Endothelial cell of umbilical vein (primary cell): ENCODE results near the gene PRG2. TPM values are rescaled to one million over a fixed set of nuclear protein-coding genes. Genes with fewer than 3 reads are reported as not detected.

Experiments
- BruUV-seq: library from RNA; stranded (reverse); fragments of 400-500 nt; replicated peaks from 2 replicates; lab custom pipeline; 2021; lab: Mats Ljungman, UMichigan
- CTCF ChIA-PET: fragments of 300-600, 350-600 bp; sonication (Branson Sonifier 250); formaldehyde crosslinking; loops from one replicate; lab custom pipeline; 2021; ENCODE audit warnings: antibody characterized with exemption, inconsistent platforms; lab: Charles Lee
- POLR2A ChIA-PET: fragments of 300-600, 350-600 bp; sonication (Branson Sonifier 250); formaldehyde crosslinking; loops from one replicate; lab custom pipeline; 2021; ENCODE audit warnings: antibody characterized with exemption, inconsistent platforms; lab: Charles Lee
- DNase-seq: peaks from one replicate; pipeline ENCODE4 v3.0.0-alpha.2; 2011; ENCODE audit warnings: low read depth, low spot score
- FAIRE-seq: peaks from 2 replicates; lab custom pipeline; 2011; peaks lifted over from hg19 to GRCh38; lab: Jason Lieb, UNC
- H2AFZ ChIP-seq: 2 replicates; pipeline ENCODE4 v1.6.0; 2012; ENCODE audit warnings: low read depth, low read length, control low read depth, inconsistent platforms
- H3K27ac ChIP-seq: 2 replicates; pipeline ENCODE4 v1.5.1; 2011; ENCODE audit warnings: low read depth, mild to moderate bottlenecking, control low read depth, low read length, moderate library complexity; ENCODE audit not compliant: insufficient read depth
- H3K27me3 ChIP-seq, 2 experiments: 2 replicates each; pipeline versions ENCODE4 v1.6.0 to v1.6.1; 2011; ENCODE audit warnings: low read length in 2 of 2, mixed read lengths in 1 of 2; ENCODE audit not compliant: control insufficient read depth in 2 of 2, insufficient read depth in 2 of 2
- H3K36me3 ChIP-seq, 2 experiments: 2 replicates in 1 of 2; 3 replicates in 1 of 2; pipeline ENCODE4 v1.5.1; 2011; ENCODE audit warnings: low read length in 2 of 2, mild to moderate bottlenecking in 1 of 2, moderate library complexity in 1 of 2; ENCODE audit not compliant: control insufficient read depth in 2 of 2, insufficient read depth in 2 of 2; ENCODE audit errors: extremely low read depth in 1 of 2
- H3K4me1 ChIP-seq: 3 replicates; pipeline ENCODE4 v1.5.1; 2011; ENCODE audit warnings: mild to moderate bottlenecking, low read length; ENCODE audit not compliant: control insufficient read depth, insufficient read depth; ENCODE audit errors: extremely low read depth
- H3K4me2 ChIP-seq: 2 replicates; pipeline ENCODE4 v1.6.1; 2011; ENCODE audit warnings: low read length, control low read depth, mixed read lengths; ENCODE audit not compliant: insufficient read depth
- H3K4me3 ChIP-seq, 3 experiments: fragments of 200-600 bp in 1 of 3; sonication (generic), shearing (Covaris generic) in 1 of 3; replicated peaks in 1 of 3; 2 replicates each; pipeline ENCODE4 v1.5.1; 2011 to 2016; ENCODE audit warnings: control low read depth in 3 of 3, low read length in 3 of 3, mild to moderate bottlenecking in 2 of 3, inconsistent platforms in 1 of 3, low read depth in 1 of 3, moderate library complexity in 1 of 3; ENCODE audit not compliant: insufficient read depth in 1 of 3
- H3K79me2 ChIP-seq: 2 replicates; pipeline ENCODE4 v1.6.0; 2012; ENCODE audit warnings: low read length, inconsistent platforms; ENCODE audit not compliant: control insufficient read depth, insufficient read depth
- H3K9ac ChIP-seq: replicated peaks from 2 replicates; pipeline ENCODE3; 2011; ENCODE audit warnings: low read length, control low read depth; ENCODE audit not compliant: insufficient read depth; ENCODE audit errors: extremely low read depth
- H3K9me1 ChIP-seq: replicated peaks from 3 replicates; pipeline ENCODE4 v1.6.0; 2011; ENCODE audit warnings: mild to moderate bottlenecking, low read length; ENCODE audit not compliant: control insufficient read depth, insufficient read depth; ENCODE audit errors: extremely low read depth
- H3K9me3 ChIP-seq: replicated peaks from 2 replicates; pipeline ENCODE4 v1.5.1; 2012; ENCODE audit warnings: low read length, inconsistent platforms; ENCODE audit not compliant: control insufficient read depth, insufficient read depth
- H4K20me1 ChIP-seq: replicated peaks from 2 replicates; pipeline ENCODE3; 2011; ENCODE audit warnings: mild to moderate bottlenecking, low read length; ENCODE audit not compliant: control insufficient read depth, insufficient read depth; ENCODE audit errors: extremely low read depth
- EZH2 ChIP-seq: IDR thresholded peaks from 2 replicates; pipeline ENCODE4 v1.6.1; 2012; ENCODE audit warnings: borderline replicate concordance, low read depth, mild to moderate bottlenecking, moderate library complexity, low read length, inconsistent platforms; ENCODE audit not compliant: severe bottlenecking
- FOS ChIP-seq: IDR thresholded peaks from 2 replicates; pipeline ENCODE4 v1.6.1; 2011; ENCODE audit warnings: mild to moderate bottlenecking, low read length, moderate library complexity, borderline replicate concordance; ENCODE audit not compliant: insufficient read depth
- GATA2 ChIP-seq: IDR thresholded peaks from 2 replicates; pipeline ENCODE4 v1.7.0; 2011; ENCODE audit warnings: low read depth, mild to moderate bottlenecking, moderate library complexity, mixed read lengths, low read length; ENCODE audit not compliant: insufficient read length, insufficient read depth
- JUN ChIP-seq: IDR thresholded peaks from 2 replicates; pipeline ENCODE4 v1.6.1; 2011; ENCODE audit warnings: borderline replicate concordance, low read depth; ENCODE audit not compliant: insufficient read length, insufficient read depth
- MYC ChIP-seq: IDR thresholded peaks from one replicate; pipeline ENCODE4 v1.6.1; 2011; ENCODE audit warnings: mild to moderate bottlenecking, low read depth, low read length
- POLR2A ChIP-seq: IDR thresholded peaks from 2 replicates; pipeline ENCODE4 v1.6.1; 2012; ENCODE audit warnings: low read depth, mild to moderate bottlenecking, control low read depth, low read length
- POLR2AphosphoS5 ChIP-seq: IDR thresholded peaks from 2 replicates; pipeline ENCODE4 v1.6.1; 2012; ENCODE audit warnings: low read depth, mild to moderate bottlenecking, control low read depth, low read length, moderate library complexity; ENCODE audit not compliant: insufficient read depth
- dilution Hi-C: fragments of 300-500 bp; cut with MboI; formaldehyde crosslinking; loops from one replicate; pipeline ENCODE4 v1.15.0; 2019; ENCODE audit warnings: low sequenced_read_pairs; ENCODE audit not compliant: extremely low pct_ligation_motif_present
- intact Hi-C: fragments of 100-400 bp; cut with micrococcal nuclease; formaldehyde crosslinking; loops from one replicate; pipeline ENCODE4 v1.10.0; 2022
- polyA plus RNA-seq, 4 experiments: library from polyadenylated mRNA; depleted of rRNA in 3 of 4; stranded (reverse) in 3 of 4; unstranded in 1 of 4; fragments of >200 nt; gene quantifications; 2 replicates each; pipeline versions ENCODE4 v1.2.1 to v1.2.3, GENCODE V29; 2011 to 2012; ENCODE audit warnings: missing spikeins in 1 of 4
- total RNA-seq: library from RNA; stranded (reverse); gene quantifications from 2 replicates; pipeline ENCODE4 v1.2.3, GENCODE V29; 2021
- TF ChIP-seq, protein P1 (sequence below): IDR thresholded peaks from 2 replicates; pipeline ENCODE4 v1.6.1; 2011; ENCODE audit not compliant: insufficient read depth, insufficient read length
- TF ChIP-seq, protein P2 (sequence below), 2 donors: IDR thresholded peaks; 1 replicate in 1 of 2; 2 replicates in 1 of 2; pipeline ENCODE4 v1.5.1; 2011; ENCODE audit warnings: low read length in 2 of 2, mild to moderate bottlenecking in 2 of 2, moderate library complexity in 2 of 2, control low read depth in 1 of 2, inconsistent platforms in 1 of 2, low read depth in 1 of 2; ENCODE audit not compliant: insufficient read depth in 1 of 2; ENCODE audit errors: extremely low read depth in 1 of 2

The PRG2 gene
- total and polyA plus RNA-seq, 2 donors (not counting 3 experiments of a cell fraction or from before 2014, with no cell fraction given): 0.08 to 0.55 TPM

- ChIA-PET CTCF (no interaction called here), POLR2A (no interaction called here)
- no peaks in the 10 kb centered on the region for H3K9me1 ChIP-seq
- dilution Hi-C loops: no loop called here
- H3K9ac ChIP-seq: no peak overlapping the region
- no peak for FAIRE-seq
- no peaks in the 10 kb centered on the region for H3K9me3 ChIP-seq
- H3K36me3 ChIP-seq: no peaks in the 10 kb centered on the region
- no peak overlapping the region for H3K4me2 ChIP-seq
- BruUV-seq: no TSS peak
- H3K4me3 ChIP-seq: no peak overlapping the region
- H4K20me1 ChIP-seq: no peaks in the 10 kb centered on the region
- H3K27ac ChIP-seq: no peak overlapping the region
- H3K27me3 ChIP-seq: no peaks in the 10 kb centered on the region
- intact Hi-C loops: no loop called here
- H2AFZ ChIP-seq: no peak overlapping the region
- no peak for DNase-seq
- TF ChIP-seq, protein P1, sequence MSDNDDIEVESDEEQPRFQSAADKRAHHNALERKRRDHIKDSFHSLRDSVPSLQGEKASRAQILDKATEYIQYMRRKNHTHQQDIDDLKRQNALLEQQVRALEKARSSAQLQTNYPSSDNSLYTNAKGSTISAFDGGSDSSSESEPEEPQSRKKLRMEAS: no peak
- TF ChIP-seq JUN: no peak
- no peak for TF ChIP-seq MYC
- no peak for TF ChIP-seq EZH2
- TF ChIP-seq POLR2AphosphoS5: no peak
- TF ChIP-seq GATA2: no peak
- TF ChIP-seq POLR2A: no peak
- no peak for TF ChIP-seq FOS
- TF ChIP-seq, protein P2, sequence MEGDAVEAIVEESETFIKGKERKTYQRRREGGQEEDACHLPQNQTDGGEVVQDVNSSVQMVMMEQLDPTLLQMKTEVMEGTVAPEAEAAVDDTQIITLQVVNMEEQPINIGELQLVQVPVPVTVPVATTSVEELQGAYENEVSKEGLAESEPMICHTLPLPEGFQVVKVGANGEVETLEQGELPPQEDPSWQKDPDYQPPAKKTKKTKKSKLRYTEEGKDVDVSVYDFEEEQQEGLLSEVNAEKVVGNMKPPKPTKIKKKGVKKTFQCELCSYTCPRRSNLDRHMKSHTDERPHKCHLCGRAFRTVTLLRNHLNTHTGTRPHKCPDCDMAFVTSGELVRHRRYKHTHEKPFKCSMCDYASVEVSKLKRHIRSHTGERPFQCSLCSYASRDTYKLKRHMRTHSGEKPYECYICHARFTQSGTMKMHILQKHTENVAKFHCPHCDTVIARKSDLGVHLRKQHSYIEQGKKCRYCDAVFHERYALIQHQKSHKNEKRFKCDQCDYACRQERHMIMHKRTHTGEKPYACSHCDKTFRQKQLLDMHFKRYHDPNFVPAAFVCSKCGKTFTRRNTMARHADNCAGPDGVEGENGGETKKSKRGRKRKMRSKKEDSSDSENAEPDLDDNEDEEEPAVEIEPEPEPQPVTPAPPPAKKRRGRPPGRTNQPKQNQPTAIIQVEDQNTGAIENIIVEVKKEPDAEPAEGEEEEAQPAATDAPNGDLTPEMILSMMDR (IDR thresholded peaks at IDR 0.05; ENCODE audit: extremely low read depth in 1 of 2, insufficient read depth in 1 of 2, low read depth in 1 of 2, low read length in 2 of 2): no peak
- no peaks in the 10 kb centered on the region for H3K79me2 ChIP-seq
- no peaks in the 10 kb centered on the region for H3K4me1 ChIP-seq
Measured at GRCh38 chr11:57375490-57375889, 15.0 kb downstream of the PRG2 start.
